HL-60 (cell line): Measurements from ENCODE around the gene TGFBR3.

ENCODE experiments used
- CTCF ChIP-seq: IDR thresholded peaks from one replicate; pipeline ENCODE4 v1.5.1; 2011; ENCODE audit warnings: low read length, control low read depth, inconsistent platforms; ENCODE audit not compliant: insufficient read depth
- POLR2AphosphoS5 ChIP-seq: IDR thresholded peaks from 2 replicates; pipeline ENCODE4 v1.6.1; 2012; ENCODE audit warnings: low read depth

DNA sequence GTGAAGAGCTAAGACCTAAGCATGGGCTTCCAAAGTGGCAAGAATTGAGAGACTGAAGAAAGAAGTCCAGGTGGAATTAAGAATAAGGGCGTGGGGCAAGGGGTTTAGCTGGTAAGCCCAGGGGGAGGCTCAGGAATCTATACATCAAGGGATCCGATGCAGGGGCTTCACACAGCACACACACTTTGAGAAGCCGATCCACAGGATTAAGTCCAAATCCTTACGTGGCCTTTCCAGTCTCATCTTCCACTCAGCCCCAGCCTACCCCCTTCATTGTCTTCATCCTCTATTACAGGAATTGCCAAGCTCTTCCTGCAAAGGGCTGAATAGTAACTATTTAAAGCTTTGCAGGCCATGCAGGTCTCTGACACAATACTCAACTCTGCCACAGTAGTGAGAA lies 101.3 kb downstream of the TGFBR3 start:
- no peak for TF ChIP-seq CTCF
- no peak for TF ChIP-seq POLR2AphosphoS5
